ENCODE results near the gene ARL11. TPM values are rescaled to one million over a fixed set of nuclear protein-coding genes. Genes with fewer than 3 reads are reported as not detected.

ARL11 gene
- total RNA-seq, 6 donors from 2014 or later = 1.4 to 8.4 (median 4.9) TPM

DNA sequence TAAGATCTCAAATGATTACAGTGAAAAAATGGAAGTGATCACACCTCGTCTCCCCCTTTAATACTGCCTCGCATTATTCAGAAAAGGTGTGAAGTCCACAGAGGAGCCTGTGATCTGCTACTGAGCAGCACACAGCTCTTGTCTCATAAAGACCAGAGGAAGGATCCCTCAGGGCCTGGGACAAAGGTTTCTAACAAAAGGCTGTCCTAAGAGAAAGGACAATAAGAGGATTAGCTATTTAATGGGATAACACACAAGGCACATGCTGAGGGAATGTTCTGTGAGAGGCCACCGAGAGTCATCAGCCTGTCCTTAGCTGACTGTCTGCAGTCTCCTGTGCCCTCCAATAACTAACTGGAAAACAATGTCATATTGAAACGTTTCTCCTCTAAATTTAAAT, 36.3 kb downstream of the ARL11 start:
- Histone ChIP-seq H3K9me3 (no peaks in the 10 kb centered on the region), H3K36me3 (peaks cover 0 to 34% (median 11%) of the 10 kb centered on the region in 4 donors)
- WGBS, 2 donors = 89 to 95% methylated on average over 4 of the region's 4 CpGs

DNA sequence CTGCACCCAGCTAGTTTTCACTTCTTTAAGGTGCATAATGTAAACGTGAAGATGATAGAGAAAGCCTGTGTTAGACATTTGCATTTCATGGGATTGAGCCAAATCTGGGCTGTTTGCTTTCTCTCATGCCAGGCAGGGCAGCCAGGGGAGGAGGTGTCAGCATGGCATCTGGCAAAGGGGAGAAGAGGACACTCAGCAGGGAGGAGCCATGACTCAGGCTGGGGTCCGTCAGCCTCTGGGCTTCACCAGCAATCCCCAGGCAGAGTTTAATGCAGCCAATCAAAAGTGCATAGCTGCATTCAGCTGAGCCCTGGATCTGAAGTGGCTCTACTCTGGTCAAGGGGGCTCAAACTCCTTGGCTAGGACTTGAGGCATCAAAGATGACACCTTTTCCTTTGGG, 39.5 kb downstream of the ARL11 start:
- DNase-seq = no peak
- 57 to 67% methylated on average over 1 to 2 of the region's 2 CpGs for WGBS, 2 donors

More for the DNA sequence above, 36.3 kb downstream of the ARL11 start:
- TF ChIP-seq POLR2AphosphoS5 (IDR thresholded peaks at IDR 0.05) (no peak), POLR2A (IDR thresholded peaks at IDR 0.05) (no peak), EP300 (IDR thresholded peaks at IDR 0.05) (no peak)
- TF ChIP-seq, protein P1, sequence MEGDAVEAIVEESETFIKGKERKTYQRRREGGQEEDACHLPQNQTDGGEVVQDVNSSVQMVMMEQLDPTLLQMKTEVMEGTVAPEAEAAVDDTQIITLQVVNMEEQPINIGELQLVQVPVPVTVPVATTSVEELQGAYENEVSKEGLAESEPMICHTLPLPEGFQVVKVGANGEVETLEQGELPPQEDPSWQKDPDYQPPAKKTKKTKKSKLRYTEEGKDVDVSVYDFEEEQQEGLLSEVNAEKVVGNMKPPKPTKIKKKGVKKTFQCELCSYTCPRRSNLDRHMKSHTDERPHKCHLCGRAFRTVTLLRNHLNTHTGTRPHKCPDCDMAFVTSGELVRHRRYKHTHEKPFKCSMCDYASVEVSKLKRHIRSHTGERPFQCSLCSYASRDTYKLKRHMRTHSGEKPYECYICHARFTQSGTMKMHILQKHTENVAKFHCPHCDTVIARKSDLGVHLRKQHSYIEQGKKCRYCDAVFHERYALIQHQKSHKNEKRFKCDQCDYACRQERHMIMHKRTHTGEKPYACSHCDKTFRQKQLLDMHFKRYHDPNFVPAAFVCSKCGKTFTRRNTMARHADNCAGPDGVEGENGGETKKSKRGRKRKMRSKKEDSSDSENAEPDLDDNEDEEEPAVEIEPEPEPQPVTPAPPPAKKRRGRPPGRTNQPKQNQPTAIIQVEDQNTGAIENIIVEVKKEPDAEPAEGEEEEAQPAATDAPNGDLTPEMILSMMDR (IDR thresholded peaks at IDR 0.05) = no peak
- Histone ChIP-seq H3K4me1 (peaks cover 0 to under 1% (median 0%) of the 10 kb centered on the region in 4 donors), H3K27me3 (no peaks in the 10 kb centered on the region), H3K4me3 (no peak overlapping the region), H3K27ac (no peak overlapping the region)
- ATAC-seq (ENCODE audit: low FRiP score in 2 of 2) = no peak
- DNase-seq = no peak

DNA sequence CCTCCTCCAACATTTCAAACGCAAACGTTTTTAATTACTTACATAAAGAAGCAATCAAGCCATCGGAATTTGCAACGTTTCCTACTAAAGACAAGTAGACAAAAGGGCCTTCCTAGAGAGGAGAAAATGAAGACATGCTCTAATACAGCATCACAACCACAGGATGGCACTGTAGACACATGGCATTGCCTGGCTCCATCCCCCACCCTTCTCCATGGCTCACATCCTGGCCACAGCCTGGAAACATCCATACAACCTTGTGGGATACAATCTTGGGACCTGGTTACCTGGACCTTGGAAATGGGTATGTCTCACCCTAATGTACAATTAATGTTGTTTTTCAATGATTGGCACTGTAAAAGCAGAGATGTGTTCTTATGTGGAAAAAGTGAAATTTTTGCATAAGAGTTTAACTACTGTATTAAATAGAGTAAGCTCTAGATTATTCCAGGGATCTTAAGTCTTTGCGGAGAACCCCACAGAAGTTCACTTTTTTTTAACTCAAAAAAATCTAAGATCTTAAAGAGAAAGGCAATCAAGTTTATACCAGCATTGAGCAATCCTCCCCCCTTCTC, 41.5 kb downstream of the ARL11 start:
- peaks cover 0 to 21% (median 8%) of the 10 kb centered on the region in 4 donors for H3K36me3 ChIP-seq
- peaks cover 6 to 12% (median 10%) of the 10 kb centered on the region in 4 donors for H3K4me1 ChIP-seq
- peak overlapping the region in 1 of 4 donors; percentile 36 for H3K27ac ChIP-seq
- ATAC-seq (ENCODE audit: low FRiP score in 2 of 2) (peak; percentile 81 to 88), DNase-seq (peak in 1 of 2 donors; percentile 73)
- no peak overlapping the region for H3K4me3 ChIP-seq
- no peaks in the 10 kb centered on the region for H3K27me3 ChIP-seq
- TF ChIP-seq POLR2A (IDR thresholded peaks at IDR 0.05) (no peak), POLR2AphosphoS5 (IDR thresholded peaks at IDR 0.05) (peak in 1 of 2 donors; percentile 26)
- TF ChIP-seq, protein P1 (IDR thresholded peaks at IDR 0.05) = peak; percentile 40 to 73 (median 58)
- no peaks in the 10 kb centered on the region for H3K9me3 ChIP-seq
- WGBS, 2 donors = 40 to 41% methylated on average over 5 of the region's 5 CpGs

More for the DNA sequence above, 39.5 kb downstream of the ARL11 start:
- no peak for ATAC-seq (ENCODE audit: low FRiP score in 2 of 2)
- Histone ChIP-seq H3K9me3 (no peaks in the 10 kb centered on the region), H3K27me3 (no peaks in the 10 kb centered on the region), H3K36me3 (peaks cover 0 to 25% (median 8%) of the 10 kb centered on the region in 4 donors), H3K4me3 (no peak overlapping the region), H3K27ac (no peak overlapping the region), H3K4me1 (peaks cover 6 to 12% (median 10%) of the 10 kb centered on the region in 4 donors)
- TF ChIP-seq EP300 (IDR thresholded peaks at IDR 0.05) = no peak
- no peak for TF ChIP-seq POLR2AphosphoS5 (IDR thresholded peaks at IDR 0.05)
- TF ChIP-seq POLR2A (IDR thresholded peaks at IDR 0.05) = no peak
- TF ChIP-seq, protein P1 (IDR thresholded peaks at IDR 0.05) = no peak

DNA sequence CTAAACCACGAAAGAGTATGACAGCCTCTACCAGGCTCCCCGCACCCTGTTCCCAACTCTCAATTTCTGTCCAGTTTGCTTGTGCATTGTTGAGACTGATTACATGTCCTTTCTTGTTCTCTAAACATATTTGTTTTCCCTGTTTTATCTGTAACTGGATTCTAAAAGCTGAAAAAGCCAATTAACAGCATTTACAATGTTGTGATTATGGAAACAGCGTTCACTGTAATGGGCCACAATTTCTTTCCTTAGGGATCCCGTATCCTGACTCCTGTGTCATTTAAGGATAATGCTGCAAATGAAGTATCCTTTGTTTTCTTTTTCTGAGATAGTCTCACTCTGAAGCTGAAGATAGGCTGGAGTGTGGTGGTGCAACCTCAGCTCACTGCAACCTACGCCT, 42.5 kb downstream of the ARL11 start:
- Histone ChIP-seq H3K4me1 (peaks cover 6 to 12% (median 10%) of the 10 kb centered on the region in 4 donors), H3K36me3 (peaks cover 0 to 21% (median 8%) of the 10 kb centered on the region in 4 donors), H3K27me3 (no peaks in the 10 kb centered on the region), H3K9me3 (no peaks in the 10 kb centered on the region), H3K4me3 (no peak overlapping the region), H3K27ac (peak overlapping the region in 1 of 4 donors; percentile 36)
- TF ChIP-seq, protein P1 (IDR thresholded peaks at IDR 0.05) = no peak
- TF ChIP-seq POLR2AphosphoS5 (IDR thresholded peaks at IDR 0.05) (no peak), POLR2A (IDR thresholded peaks at IDR 0.05) (no peak), EP300 (IDR thresholded peaks at IDR 0.05) (no peak)
- WGBS, 2 donors = 59 to 81% methylated on average over 5 of the region's 5 CpGs
- no peak for DNase-seq
- ATAC-seq (ENCODE audit: low FRiP score in 2 of 2) = no peak
